A549 (cell line): Measurements from ENCODE around the gene FAM200C. TPM values are rescaled to one million over a fixed set of nuclear protein-coding genes. Genes with fewer than 3 reads are reported as not detected.
A peak's percentile ranks its signal among the peaks of the same experiment; 100 is the strongest.
"Not testable (repeated sequence)": the region's sequence is repeated elsewhere in the genome, so short reads cannot be mapped to it uniquely, and the experiment has no call there.

ENCODE experiments used
- ATAC-seq, 2 experiments: fragments of 200-7000 bp in 1 of 2; fragments of >200 bp in 1 of 2; cut with Nextera tagmentation in 1 of 2; cut with Tn5 transposase in 1 of 2; 3 replicates each; pipeline versions ENCODE4 v1.8.0 to v1.9.1; 2018 to 2020; ENCODE audit warnings: mild to moderate bottlenecking in 1 of 2, moderate library complexity in 1 of 2
- CTCF ChIA-PET: fragments of 300-600 bp; sonication (Branson Sonifier 250); formaldehyde crosslinking; extraction: SDS; loops from one replicate; lab custom pipeline; 2021; ENCODE audit warnings: antibody characterized with exemption, inconsistent platforms; lab: Yijun Ruan, JAX
- POLR2A ChIA-PET: fragments of 350-600 bp; formaldehyde crosslinking; extraction: SDS; loops from one replicate; lab custom pipeline; 2021; ENCODE audit warnings: antibody characterized with exemption, inconsistent platforms; lab: Yijun Ruan, JAX
- DNase-seq, 2 experiments: peaks; one replicate each; pipeline versions ENCODE4 v3.0.0 to v3.0.0-alpha.2; 2011 to 2016; ENCODE audit warnings: low read depth in 1 of 2, low spot score in 1 of 2
- FAIRE-seq: peaks from 2 replicates; lab custom pipeline; 2011; peaks lifted over from hg19 to GRCh38; lab: Jason Lieb, UNC
- H3K27ac ChIP-seq, 2 experiments: fragments of >200 bp; sonication (Bioruptor Twin); formaldehyde crosslinking; 3 replicates each; pipeline ENCODE4 v1.5.1; 2016 to 2017
- H3K4me1 ChIP-seq: fragments of >200 bp; sonication (Bioruptor Twin); formaldehyde crosslinking; 3 replicates; pipeline ENCODE4 v1.6.1; 2016
- H3K4me2 ChIP-seq: fragments of >200 bp; sonication (Bioruptor Twin); formaldehyde crosslinking; 3 replicates; pipeline ENCODE4 v1.6.1; 2016
- H3K4me3 ChIP-seq: fragments of >200 bp; sonication (Bioruptor Twin); formaldehyde crosslinking; 3 replicates; pipeline ENCODE4 v1.5.1; 2016
- H3K9me3 ChIP-seq: fragments of >200 bp; sonication (Bioruptor Twin); formaldehyde crosslinking; 3 replicates; pipeline ENCODE4 v1.6.1; 2016
- BHLHE40 ChIP-seq: IDR thresholded peaks from 2 replicates; pipeline ENCODE4 v1.6.1; 2012; ENCODE audit warnings: low read depth, low read length, inconsistent platforms
- CBX8 ChIP-seq: fragments of 200-600 bp; sonication (generic); IDR thresholded peaks from 2 replicates; pipeline ENCODE4 v1.6.1; 2016
- E2F6 ChIP-seq: IDR thresholded peaks from 2 replicates; pipeline ENCODE4 v1.6.1; 2012; ENCODE audit warnings: low read depth, borderline replicate concordance
- ELK1 ChIP-seq: fragments of 150-350 bp; IDR thresholded peaks from 2 replicates; pipeline ENCODE4 v1.6.1; 2014; ENCODE audit warnings: low read depth, mild to moderate bottlenecking, low read length
- EP300 ChIP-seq, 2 experiments: fragments of >200 bp; sonication (Bioruptor Twin); formaldehyde crosslinking; IDR thresholded peaks; 2 replicates in 1 of 2; 3 replicates in 1 of 2; pipeline ENCODE4 v1.6.1; 2016 to 2017
- ESRRA ChIP-seq: fragments of 150-350 bp; IDR thresholded peaks from 2 replicates; pipeline ENCODE4 v1.6.1; 2014; ENCODE audit warnings: mild to moderate bottlenecking, low read length, borderline replicate concordance
- FOSB ChIP-seq: fragments of 250-450 bp; sonication (Bioruptor Pico); IDR thresholded peaks from 2 replicates; pipeline ENCODE4 v1.5.0; 2020; ENCODE audit warnings: mild to moderate bottlenecking, moderate library complexity
- FOXS1 ChIP-seq: fragments of 250-450 bp; sonication (Bioruptor Pico); IDR thresholded peaks from 2 replicates; pipeline ENCODE4 v1.5.0; 2020; ENCODE audit warnings: mild to moderate bottlenecking, moderate library complexity
- HEYL ChIP-seq: fragments of 250-450 bp; sonication (Bioruptor Pico); IDR thresholded peaks from 2 replicates; pipeline ENCODE4 v1.8.0; 2021; ENCODE audit warnings: mild to moderate bottlenecking, moderate library complexity
- JUN ChIP-seq, 2 experiments: fragments of >200 bp; sonication (Bioruptor Twin); formaldehyde crosslinking; IDR thresholded peaks; 2 replicates in 1 of 2; 3 replicates in 1 of 2; pipeline ENCODE4 v1.6.1; 2016 to 2017
- KDM1A ChIP-seq: fragments of 200-600 bp; sonication (generic); IDR thresholded peaks from 2 replicates; pipeline ENCODE4 v1.6.1; 2016; ENCODE audit warnings: low read depth, mild to moderate bottlenecking
- MAFK ChIP-seq: fragments of 450-650 bp; IDR thresholded peaks from 2 replicates; pipeline ENCODE4 v1.6.1; 2014; ENCODE audit not compliant: partially characterized antibody
- MYC ChIP-seq: IDR thresholded peaks from 2 replicates; pipeline ENCODE4 v1.6.1; 2012; ENCODE audit warnings: mild to moderate bottlenecking, inconsistent platforms, low read length, improper control_type of control experiment, borderline replicate concordance
- POLR2A ChIP-seq: IDR thresholded peaks from 2 replicates; pipeline ENCODE4 v1.6.1; 2012; ENCODE audit warnings: mild to moderate bottlenecking, low read length
- POLR2AphosphoS2 ChIP-seq: conservative IDR thresholded peaks from 2 replicates; pipeline ENCODE4 v1.6.1; 2012; ENCODE audit warnings: low read length, improper control_type of control experiment, inconsistent platforms
- RAD21 ChIP-seq, 2 experiments: fragments of >200 bp in 1 of 2; sonication (Bioruptor Twin) in 1 of 2; formaldehyde crosslinking in 1 of 2; IDR thresholded peaks in 1 of 2; conservative IDR thresholded peaks in 1 of 2; 2 replicates in 1 of 2; 3 replicates in 1 of 2; pipeline ENCODE4 v1.6.1; 2012 to 2018; ENCODE audit warnings: inconsistent platforms in 1 of 2
- RARB ChIP-seq: fragments of 250-450 bp; sonication (Bioruptor Pico); IDR thresholded peaks from 2 replicates; pipeline ENCODE4 v1.8.0; 2021; ENCODE audit warnings: mild to moderate bottlenecking, moderate library complexity
- TFCP2L1 ChIP-seq: fragments of 250-450 bp; sonication (Bioruptor Pico); IDR thresholded peaks from 2 replicates; pipeline ENCODE4 v1.5.0; 2021; ENCODE audit warnings: mild to moderate bottlenecking
- TP53 ChIP-seq: fragments of 250-450 bp; sonication (Bioruptor Pico); IDR thresholded peaks from 2 replicates; pipeline ENCODE4 v1.5.0; 2021; ENCODE audit warnings: mild to moderate bottlenecking, moderate library complexity
- ZC3H11A ChIP-seq: fragments of 450-650 bp; IDR thresholded peaks from 2 replicates; pipeline ENCODE4 v1.6.1; 2014; ENCODE audit warnings: antibody characterized with exemption, mild to moderate bottlenecking
- ZFP36 ChIP-seq: fragments of 450-650 bp; IDR thresholded peaks from 2 replicates; pipeline ENCODE4 v1.6.1; 2014; ENCODE audit warnings: borderline replicate concordance; ENCODE audit not compliant: partially characterized antibody
- ZNF302 ChIP-seq: fragments of 250-450 bp; sonication (Bioruptor Pico); IDR thresholded peaks from 2 replicates; pipeline ENCODE4 v1.9.0; 2021; ENCODE audit warnings: inconsistent platforms, mild to moderate bottlenecking, moderate library complexity
- ZSCAN20 ChIP-seq: fragments of 250-450 bp; sonication (Bioruptor Pico); IDR thresholded peaks from 2 replicates; pipeline ENCODE4 v1.8.0; 2022; ENCODE audit warnings: mild to moderate bottlenecking, moderate library complexity
- WGBS: methylation state at CpG from one replicate; pipeline ENCODE4 v1.1.6; 2017; ENCODE audit errors: missing lambda C conversion rate; 5-methylcytosine and 5-hydroxymethylcytosine counted together
- polyA plus RNA-seq, 4 experiments: library from polyadenylated mRNA; depleted of rRNA in 3 of 4; stranded (reverse); fragments of >200 nt; fragmentation: RNase III in 1 of 4; extraction: RNeasy Plus Mini Kit Qiagen cat#74134 plus additional on column Dnase treatment in 1 of 4; gene quantifications; 2 replicates in 3 of 4; 3 replicates in 1 of 4; pipeline ENCODE4 v1.2.3, GENCODE V29; 2011 to 2017
- TF ChIP-seq, protein P1 (sequence below): fragments of 200-600 bp; sonication (generic); IDR thresholded peaks from 2 replicates; pipeline ENCODE4 v1.6.1; 2016; ENCODE audit warnings: antibody characterized with exemption, mild to moderate bottlenecking, moderate library complexity
- TF ChIP-seq, protein P2 (sequence below): fragments of 450-650 bp; IDR thresholded peaks from 2 replicates; pipeline ENCODE4 v1.6.1; 2014; ENCODE audit warnings: antibody characterized with exemption
- TF ChIP-seq, protein P3 (sequence below): IDR thresholded peaks from 2 replicates; pipeline ENCODE4 v1.6.1; 2012

FAM200C gene
- polyA plus RNA-seq, 2 of the 4 experiments (the other 2 are of a cell fraction): 2.7 to 4.3 TPM

DNA sequence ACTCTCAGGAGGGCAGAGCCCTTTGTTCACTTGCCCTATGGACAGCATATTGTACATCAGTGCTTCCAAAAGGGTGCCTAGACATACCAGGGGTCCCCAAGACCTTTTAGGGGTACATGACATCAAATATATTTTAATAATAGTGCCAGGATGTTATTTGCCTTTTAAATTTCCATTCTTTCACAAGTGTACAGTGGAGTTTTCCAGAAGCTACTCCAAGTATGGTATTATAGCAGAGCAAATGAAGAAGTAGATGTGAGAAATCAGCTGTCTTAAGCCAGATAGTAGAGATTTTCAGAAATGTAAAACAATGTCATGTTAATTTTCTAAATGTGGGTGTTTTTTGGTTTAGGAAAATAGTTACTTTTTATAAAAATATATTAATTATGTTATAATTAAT, 37.4 kb upstream of the FAM200C start:
- POLR2A ChIA-PET: no interaction called here
- Histone ChIP-seq H3K27ac (no peak overlapping the region), H3K9me3 (no peaks in the 10 kb centered on the region), H3K4me1 (no peaks in the 10 kb centered on the region)
- DNase-seq (no peak), ATAC-seq (no peak)
- TF ChIP-seq FOSB (CRISPR knock-in tag) (no peak), ESRRA (no peak), POLR2A (no peak)
- TF ChIP-seq, all 56 proteins: peak for 0
- CTCF ChIA-PET: interaction anchor here (2.2 to 5.7 kb wide), 6 partner anchors 11 to 415 kb away, joined by 5 to 139 read pairs (median 18); partner anchors contain the start of genes PTTG1 and SLU7
- no peak overlapping the region for H3K4me3 ChIP-seq
- no peak overlapping the region for H3K4me2 ChIP-seq
- no peak for FAIRE-seq

DNA sequence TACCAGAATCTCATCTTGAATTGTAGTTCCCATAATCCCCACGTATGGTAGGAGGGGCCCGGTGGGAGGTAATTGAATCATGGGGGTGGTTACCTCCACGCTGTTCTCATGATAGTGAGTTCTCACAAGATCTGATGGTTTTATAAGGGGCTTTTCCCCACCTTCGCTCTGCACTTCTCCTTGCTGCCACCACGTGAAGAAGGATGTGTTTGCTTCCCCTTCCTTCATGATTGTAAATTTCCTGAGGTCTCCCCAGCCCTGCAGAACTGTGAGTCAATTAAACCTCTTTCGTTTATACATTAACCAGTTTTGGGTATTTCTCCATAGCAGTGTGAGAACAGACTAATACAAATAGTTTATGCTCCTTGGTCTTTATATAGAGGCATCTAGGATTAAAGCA, 36.8 kb upstream of the FAM200C start:
- FAIRE-seq, H3K27ac ChIP-seq, DNase-seq, H3K4me3 ChIP-seq, H3K9me3 ChIP-seq, H3K4me1 ChIP-seq, POLR2A ChIA-PET, ATAC-seq: not testable (repeated sequence)
- CTCF ChIA-PET: interaction anchor here (5.7 kb wide), 1 partner anchor 12 kb away, joined by 139 read pairs; the partner anchor contains the start of genes PTTG1 and SLU7
- peak overlapping the region; percentile 21; the same call in 2 of the 3 replicates for H3K4me2 ChIP-seq
- WGBS: 5% methylated on average over 6 of the region's 6 CpGs

- DNase-seq (no peak), FAIRE-seq (no peak), ATAC-seq (no peak)
- H3K4me2 ChIP-seq: no peak overlapping the region
- H3K9me3 ChIP-seq: no peaks in the 10 kb centered on the region
- H3K4me3 ChIP-seq: no peak overlapping the region
- WGBS: 48% methylated on average over 4 of the region's 4 CpGs
- CTCF ChIA-PET: no interaction called here
- no peak overlapping the region for H3K27ac ChIP-seq
- no peaks in the 10 kb centered on the region for H3K4me1 ChIP-seq
- TF ChIP-seq HEYL (CRISPR knock-in tag) (no peak), MAFK (no peak), ELK1 (no peak), ZFP36 (no peak), CBX8 (no peak), E2F6 (no peak), POLR2AphosphoS2 (no peak), KDM1A (no peak), ZNF302 (CRISPR knock-in tag) (no peak), FOXS1 (CRISPR knock-in tag) (no peak)
- TF ChIP-seq, protein P1, sequence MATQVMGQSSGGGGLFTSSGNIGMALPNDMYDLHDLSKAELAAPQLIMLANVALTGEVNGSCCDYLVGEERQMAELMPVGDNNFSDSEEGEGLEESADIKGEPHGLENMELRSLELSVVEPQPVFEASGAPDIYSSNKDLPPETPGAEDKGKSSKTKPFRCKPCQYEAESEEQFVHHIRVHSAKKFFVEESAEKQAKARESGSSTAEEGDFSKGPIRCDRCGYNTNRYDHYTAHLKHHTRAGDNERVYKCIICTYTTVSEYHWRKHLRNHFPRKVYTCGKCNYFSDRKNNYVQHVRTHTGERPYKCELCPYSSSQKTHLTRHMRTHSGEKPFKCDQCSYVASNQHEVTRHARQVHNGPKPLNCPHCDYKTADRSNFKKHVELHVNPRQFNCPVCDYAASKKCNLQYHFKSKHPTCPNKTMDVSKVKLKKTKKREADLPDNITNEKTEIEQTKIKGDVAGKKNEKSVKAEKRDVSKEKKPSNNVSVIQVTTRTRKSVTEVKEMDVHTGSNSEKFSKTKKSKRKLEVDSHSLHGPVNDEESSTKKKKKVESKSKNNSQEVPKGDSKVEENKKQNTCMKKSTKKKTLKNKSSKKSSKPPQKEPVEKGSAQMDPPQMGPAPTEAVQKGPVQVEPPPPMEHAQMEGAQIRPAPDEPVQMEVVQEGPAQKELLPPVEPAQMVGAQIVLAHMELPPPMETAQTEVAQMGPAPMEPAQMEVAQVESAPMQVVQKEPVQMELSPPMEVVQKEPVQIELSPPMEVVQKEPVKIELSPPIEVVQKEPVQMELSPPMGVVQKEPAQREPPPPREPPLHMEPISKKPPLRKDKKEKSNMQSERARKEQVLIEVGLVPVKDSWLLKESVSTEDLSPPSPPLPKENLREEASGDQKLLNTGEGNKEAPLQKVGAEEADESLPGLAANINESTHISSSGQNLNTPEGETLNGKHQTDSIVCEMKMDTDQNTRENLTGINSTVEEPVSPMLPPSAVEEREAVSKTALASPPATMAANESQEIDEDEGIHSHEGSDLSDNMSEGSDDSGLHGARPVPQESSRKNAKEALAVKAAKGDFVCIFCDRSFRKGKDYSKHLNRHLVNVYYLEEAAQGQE: no peak
- POLR2A ChIA-PET: no interaction called here
Observed at GRCh38 chr5:160436017-160436416, 36.2 kb upstream of the FAM200C start.

DNA sequence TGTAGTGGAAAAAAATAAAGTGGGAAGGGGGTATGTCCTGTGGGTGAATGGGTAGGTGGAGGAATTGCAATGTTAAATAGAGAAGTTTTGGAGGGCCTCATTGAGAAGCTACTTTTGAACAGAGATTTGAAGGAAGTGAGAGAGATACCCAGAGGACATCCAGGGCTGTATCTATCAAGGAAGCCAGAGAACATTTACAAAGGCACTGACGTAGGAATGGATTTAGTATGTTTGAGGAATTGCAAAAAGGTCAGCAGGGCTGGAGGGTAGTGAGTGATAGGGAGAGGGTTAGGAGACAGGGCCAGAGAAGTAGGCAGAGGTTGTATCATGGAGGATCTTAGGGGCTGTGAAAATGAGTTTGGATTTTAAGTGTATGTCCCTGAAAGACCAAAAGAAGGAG, 35.7 kb upstream of the FAM200C start:
- ChIA-PET POLR2A (no interaction called here), CTCF (no interaction called here)
- WGBS: 39% methylated on average over 1 of the region's 1 CpG
- ATAC-seq (no peak), FAIRE-seq (no peak), DNase-seq (no peak)
- Histone ChIP-seq H3K27ac (no peak overlapping the region), H3K9me3 (no peaks in the 10 kb centered on the region), H3K4me3 (no peak overlapping the region), H3K4me2 (no peak overlapping the region), H3K4me1 (no peaks in the 10 kb centered on the region)
- TF ChIP-seq TFCP2L1 (CRISPR knock-in tag) (no peak), POLR2AphosphoS2 (no peak), MYC (no peak), ZFP36 (no peak), ESRRA (no peak), BHLHE40 (no peak), RARB (no peak), HEYL (CRISPR knock-in tag) (no peak), ZSCAN20 (CRISPR knock-in tag) (no peak), JUN (IDR thresholded peaks at IDR 0.05) (no peak), MAFK (no peak), TP53 (CRISPR knock-in tag) (no peak), ZC3H11A (no peak), EP300 (IDR thresholded peaks at IDR 0.05) (no peak), POLR2A (no peak), ZNF302 (CRISPR knock-in tag) (no peak), RAD21 (conservative IDR thresholded peaks at IDR 0.05 in 1 of 2, IDR thresholded peaks at IDR 0.05 in 1 of 2) (no peak)
- TF ChIP-seq, protein P2, sequence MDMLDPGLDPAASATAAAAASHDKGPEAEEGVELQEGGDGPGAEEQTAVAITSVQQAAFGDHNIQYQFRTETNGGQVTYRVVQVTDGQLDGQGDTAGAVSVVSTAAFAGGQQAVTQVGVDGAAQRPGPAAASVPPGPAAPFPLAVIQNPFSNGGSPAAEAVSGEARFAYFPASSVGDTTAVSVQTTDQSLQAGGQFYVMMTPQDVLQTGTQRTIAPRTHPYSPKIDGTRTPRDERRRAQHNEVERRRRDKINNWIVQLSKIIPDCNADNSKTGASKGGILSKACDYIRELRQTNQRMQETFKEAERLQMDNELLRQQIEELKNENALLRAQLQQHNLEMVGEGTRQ: no peak
- TF ChIP-seq, protein P3, sequence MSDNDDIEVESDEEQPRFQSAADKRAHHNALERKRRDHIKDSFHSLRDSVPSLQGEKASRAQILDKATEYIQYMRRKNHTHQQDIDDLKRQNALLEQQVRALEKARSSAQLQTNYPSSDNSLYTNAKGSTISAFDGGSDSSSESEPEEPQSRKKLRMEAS: no peak
